Pulmonary artery endothelial cell (primary cell): ENCODE results near the gene PIK3C2G. TPM values are rescaled to one million over a fixed set of nuclear protein-coding genes. Genes with fewer than 3 reads are reported as not detected.

ENCODE experiments used
- DNase-seq: peaks from one replicate; pipeline ENCODE4 v3.0.0-alpha.2; 2011; ENCODE audit warnings: low read depth, low spot score
- total RNA-seq: library from RNA; depleted of rRNA; stranded (reverse); fragments of >200 nt; gene quantifications from 2 replicates; pipeline ENCODE4 v1.2.3, GENCODE V29; 2014

PIK3C2G gene
- total RNA-seq, 1 donor from 2014 or later: not detected

DNA sequence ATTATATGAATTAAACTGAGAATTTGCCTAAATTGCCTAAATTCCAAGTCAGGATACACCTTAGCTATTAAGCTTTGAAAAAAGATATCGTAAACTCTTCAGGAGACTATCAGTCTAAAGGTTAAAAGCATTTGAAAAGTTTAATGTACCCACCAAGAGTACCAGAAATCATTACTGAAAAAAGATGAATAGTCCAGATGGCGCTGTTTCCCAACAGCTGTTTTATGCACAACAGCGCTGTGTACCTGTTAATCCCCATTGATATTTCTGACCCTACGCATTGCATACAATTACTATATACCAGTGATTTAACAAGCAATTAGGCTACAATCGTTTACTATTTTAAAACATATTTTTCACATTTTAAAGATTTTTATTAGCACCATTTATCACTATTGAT, 291.5 kb downstream of the PIK3C2G start:
- no peak for DNase-seq

DNA sequence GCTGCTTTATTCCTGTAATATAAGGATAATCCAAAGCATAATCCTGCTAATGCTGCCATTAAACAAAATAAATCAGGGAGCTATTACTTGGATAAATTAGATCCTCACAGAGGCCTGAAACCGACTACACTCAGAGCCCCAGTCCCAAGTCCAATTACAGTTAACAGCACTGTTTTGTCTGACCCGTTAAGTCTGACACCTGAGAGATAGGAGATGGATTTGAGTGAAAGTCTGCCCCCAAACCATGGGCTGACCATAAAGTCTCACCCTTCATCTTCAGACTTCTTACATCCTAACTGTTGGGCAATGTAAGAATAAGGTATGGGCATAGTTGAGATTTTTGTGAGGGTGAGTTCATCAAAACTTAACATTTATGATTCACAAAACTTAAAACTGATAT, 294.8 kb downstream of the PIK3C2G start:
- DNase-seq: no peak

GRCh38 chr12:18559242-18559641, 297.9 kb downstream of the PIK3C2G start:
- DNase-seq: no peak

GRCh38 chr12:18562531-18562930, 301.2 kb downstream of the PIK3C2G start:
- no peak for DNase-seq

DNA sequence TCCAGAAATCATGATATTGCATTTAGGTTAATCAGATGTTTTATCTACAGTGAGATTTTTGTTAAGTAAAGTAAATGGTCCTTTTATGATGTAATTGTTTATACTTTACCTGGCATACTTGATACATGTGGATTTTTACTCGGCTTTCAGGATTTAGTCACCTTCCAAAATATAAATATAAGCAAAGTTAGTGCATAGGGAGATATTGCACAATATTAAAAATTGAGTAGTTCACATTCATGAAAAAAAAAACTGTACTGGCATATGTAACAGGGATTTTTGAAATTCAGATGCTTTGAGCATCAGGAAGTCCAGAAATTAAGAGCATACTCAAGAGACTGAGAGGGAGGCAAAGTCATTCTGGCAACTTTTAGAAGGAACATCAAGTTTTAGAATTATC, 303.0 kb downstream of the PIK3C2G start:
- DNase-seq: no peak

DNA sequence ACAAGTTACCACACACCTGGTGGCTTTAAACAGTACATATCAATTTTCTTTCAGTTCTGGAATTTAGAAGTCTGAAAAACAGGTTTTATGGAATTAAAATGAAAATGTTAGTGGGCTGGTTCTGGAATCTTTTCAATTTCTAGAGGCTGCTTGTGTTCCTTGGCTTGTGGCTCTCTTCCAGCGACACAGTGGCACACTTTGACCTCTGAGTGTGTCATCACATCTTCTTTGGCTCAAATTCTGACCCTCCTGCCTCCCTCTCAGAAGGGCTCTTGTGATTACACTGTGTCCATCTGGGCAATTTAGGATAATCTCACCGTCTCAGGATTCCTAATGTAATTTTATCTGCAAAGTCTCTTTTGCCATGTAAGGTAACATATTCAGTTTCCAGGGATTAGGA, 306.5 kb downstream of the PIK3C2G start:
- DNase-seq: no peak

GRCh38 chr12:18570543-18570942, 309.2 kb downstream of the PIK3C2G start:
- DNase-seq: no peak

GRCh38 chr12:18576104-18576626, 314.8 kb downstream of the PIK3C2G start:
- no peak for DNase-seq

GRCh38 chr12:18576648-18577047, 315.3 kb downstream of the PIK3C2G start:
- no peak for DNase-seq

DNA sequence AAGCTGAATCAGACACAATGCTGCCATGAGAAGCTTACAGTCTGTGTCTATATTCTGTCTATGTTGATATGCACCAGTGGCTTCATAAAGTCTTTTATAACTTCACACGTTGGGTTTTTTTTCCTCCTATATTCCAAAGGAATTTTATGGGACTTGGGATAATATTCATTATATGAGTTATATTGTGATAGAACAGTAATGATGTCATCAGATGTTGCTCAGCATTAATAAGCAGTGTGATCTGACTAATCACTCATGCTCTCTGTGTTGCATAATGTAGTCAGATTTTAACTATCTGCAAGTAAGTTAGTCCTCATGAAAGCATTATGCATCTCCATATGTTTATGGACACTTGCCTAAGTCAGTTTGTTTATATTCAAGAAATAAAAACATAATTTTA, 316.9 kb downstream of the PIK3C2G start:
- no peak for DNase-seq

- no peak for DNase-seq
Observed at GRCh38 chr12:18580291-18580690, 319.0 kb downstream of the PIK3C2G start.

DNA sequence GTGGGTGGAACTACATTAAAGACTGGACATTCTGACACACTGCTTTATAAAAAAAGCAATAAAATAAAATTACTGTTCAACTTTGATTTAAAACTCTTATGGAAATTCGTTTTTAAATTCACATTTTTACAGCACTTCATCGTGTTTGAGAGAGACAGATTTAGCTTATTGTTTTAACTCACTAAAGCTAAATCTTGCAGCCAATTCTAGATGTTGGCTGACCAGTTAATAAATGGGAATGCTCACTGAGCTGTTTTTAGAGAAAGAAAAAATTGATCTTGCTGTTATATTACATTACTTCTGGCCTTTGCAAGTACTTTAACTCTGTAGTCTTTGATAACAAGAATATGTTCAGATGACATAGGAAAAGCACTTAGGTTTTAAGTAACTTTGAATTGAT, 319.4 kb downstream of the PIK3C2G start:
- no peak for DNase-seq

- no peak for DNase-seq
Observed at GRCh38 chr12:18581232-18581962, 320.1 kb downstream of the PIK3C2G start.

GRCh38 chr12:18583655-18584054, 322.3 kb downstream of the PIK3C2G start:
- no peak for DNase-seq

GRCh38 chr12:18586581-18586980, 325.3 kb downstream of the PIK3C2G start:
- no peak for DNase-seq

- DNase-seq: no peak
Observed at GRCh38 chr12:18589316-18589715, 328.0 kb downstream of the PIK3C2G start.

DNA sequence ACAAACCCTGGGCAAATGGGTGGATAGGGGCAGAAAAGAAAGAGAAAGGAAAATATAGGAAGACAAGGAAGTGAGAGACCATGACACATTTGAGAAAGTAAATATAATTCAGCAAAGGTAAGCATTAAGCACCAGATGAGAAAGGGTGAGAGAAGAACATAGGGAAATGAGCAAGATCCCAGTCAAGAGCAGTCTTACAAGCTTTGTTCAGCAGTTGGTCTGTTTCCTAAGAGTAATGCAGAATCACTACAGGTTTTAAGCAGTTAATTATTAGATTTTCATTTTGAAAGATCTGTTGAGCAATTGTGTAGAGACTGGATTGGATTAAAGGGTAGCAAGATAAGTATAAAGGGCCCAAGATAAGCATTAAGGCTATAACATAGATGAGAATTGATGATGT, 330.2 kb downstream of the PIK3C2G start:
- DNase-seq: no peak

- DNase-seq: no peak
Observed at GRCh38 chr12:18595412-18595811, 334.1 kb downstream of the PIK3C2G start.

DNA sequence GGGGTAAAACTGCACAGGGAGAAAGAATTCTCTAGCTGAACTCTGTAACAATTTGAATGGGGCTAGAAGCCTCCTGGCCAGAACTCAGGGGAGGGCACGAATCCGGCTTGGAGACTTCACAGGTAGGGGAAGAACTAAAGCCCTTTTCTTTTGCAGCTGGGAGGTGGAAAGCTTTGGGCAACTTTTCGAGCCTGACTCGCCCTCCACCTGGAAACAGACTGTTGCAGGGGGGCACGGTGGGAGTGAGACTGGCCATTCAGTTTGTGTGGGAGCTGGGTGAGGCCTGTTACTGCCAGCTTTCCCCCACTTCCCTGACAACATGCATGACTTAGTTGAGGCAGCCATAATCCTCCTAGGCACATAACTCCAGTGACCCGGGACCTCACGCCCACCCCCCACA, 340.6 kb downstream of the PIK3C2G start:
- no peak for DNase-seq

- DNase-seq: no peak
Observed at GRCh38 chr12:18612971-18613370, 351.7 kb downstream of the PIK3C2G start.

GRCh38 chr12:18620986-18621385, 359.7 kb downstream of the PIK3C2G start:
- DNase-seq: no peak

GRCh38 chr12:18629445-18629844, 368.1 kb downstream of the PIK3C2G start:
- DNase-seq: no peak

DNA sequence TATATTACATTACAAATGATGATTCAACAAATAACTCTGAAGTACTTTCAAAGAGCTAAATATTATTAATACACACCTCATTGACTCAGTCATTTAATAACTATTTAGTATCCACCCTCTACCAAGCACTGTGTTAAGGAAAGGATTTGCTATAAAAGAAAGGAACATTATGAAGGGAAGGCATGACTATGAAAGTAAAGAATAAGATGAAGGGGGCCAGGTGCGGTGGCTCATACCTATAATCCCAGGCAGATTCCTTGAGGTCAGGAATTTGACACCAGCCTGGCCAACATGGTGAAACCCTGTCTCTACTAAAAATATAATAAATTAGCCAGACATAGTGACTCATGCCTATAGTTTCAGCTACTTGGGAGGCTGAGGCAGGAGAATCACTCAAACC, 368.6 kb downstream of the PIK3C2G start:
- DNase-seq: no peak

GRCh38 chr12:18631339-18631738, 370.0 kb downstream of the PIK3C2G start:
- no peak for DNase-seq
